ENCODE results near the gene DEPDC4.
A peak's percentile ranks its signal among the peaks of the same experiment; 100 is the strongest.
"Not testable (repeated sequence)": the region's sequence is repeated elsewhere in the genome, so short reads cannot be mapped to it uniquely, and the experiment has no call there.

The DEPDC4 gene

GRCh38 chr12:100266835-100267602, at the start of gene DEPDC4, which contains the start of gene SCYL2:
Gene DEPDC4, minus strand, starts transcription at chr12:100267079. Its CDS starts 3 bp downstream, at chr12:100267076.
Gene SCYL2, plus strand, starts transcription at chr12:100267177. Its CDS starts 15,794 bp downstream, at chr12:100282971.
- peak; percentile 94 to 97 for DNase-seq

DNA sequence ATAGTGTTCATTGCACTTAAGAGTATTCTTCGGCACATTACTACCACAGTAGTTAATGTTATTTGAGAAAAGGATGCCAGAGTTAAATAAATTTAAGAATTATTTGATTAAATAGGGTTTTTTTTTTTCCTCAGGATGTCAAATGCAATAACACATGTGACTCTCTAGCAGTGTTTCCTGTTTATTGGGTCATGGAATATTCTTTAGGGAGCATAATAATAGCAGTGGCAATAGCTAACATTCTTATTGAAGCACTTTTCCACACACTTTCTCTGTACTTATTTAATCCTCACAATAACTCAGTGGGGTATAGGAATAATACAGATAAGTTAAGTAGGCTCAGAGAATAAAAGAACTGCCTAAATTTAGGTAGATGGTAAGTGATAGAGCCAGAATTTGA, 44.4 kb upstream of the DEPDC4 start:
- no peak for DNase-seq

GRCh38 chr12:100308138-100308537, 41.3 kb upstream of the DEPDC4 start:
- DNase-seq, result not testable (repeated sequence)

DNA sequence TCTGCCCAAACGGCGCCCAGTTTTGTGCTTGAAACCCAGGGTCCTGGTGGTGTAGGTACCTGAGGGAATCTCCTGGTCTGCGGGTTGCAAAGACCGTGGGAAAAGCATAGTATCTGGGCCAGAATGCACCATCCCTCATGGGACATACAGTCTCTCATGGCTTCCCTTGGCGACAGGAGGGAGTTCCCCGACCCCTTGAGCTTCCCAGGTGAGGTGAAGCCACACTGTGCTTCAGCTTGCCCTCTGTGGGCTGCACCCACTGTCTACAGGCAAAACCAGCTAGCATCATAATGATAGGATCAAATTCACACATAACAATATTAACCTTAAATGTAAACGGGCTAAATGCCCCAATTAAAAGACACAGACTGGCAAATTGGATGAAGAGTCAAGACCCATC, 37.5 kb upstream of the DEPDC4 start:
- not testable (repeated sequence) for DNase-seq

- no peak for DNase-seq
Measured at GRCh38 chr12:100303831-100304230, 37.0 kb upstream of the DEPDC4 start.

DNA sequence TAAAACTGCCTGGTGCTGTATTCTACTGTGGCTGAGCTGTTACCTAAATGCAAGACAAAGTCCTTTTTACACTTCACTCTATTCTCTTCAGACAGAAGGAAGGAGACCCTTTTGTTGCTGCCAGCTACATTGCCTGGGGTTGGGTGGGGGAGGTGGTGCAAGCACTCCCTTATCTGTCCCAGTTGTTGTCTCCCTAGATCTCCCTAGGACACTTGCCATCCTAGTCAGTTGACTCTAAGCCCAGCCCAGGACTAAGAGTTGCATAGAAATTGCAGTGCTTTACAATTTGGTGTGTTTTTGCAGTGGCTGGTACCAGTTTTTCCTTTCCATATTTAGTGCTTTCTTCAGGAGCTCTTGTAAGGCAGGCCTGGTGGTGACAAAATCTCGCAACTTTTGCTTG, 35.2 kb upstream of the DEPDC4 start:
- no peak for DNase-seq

DNA sequence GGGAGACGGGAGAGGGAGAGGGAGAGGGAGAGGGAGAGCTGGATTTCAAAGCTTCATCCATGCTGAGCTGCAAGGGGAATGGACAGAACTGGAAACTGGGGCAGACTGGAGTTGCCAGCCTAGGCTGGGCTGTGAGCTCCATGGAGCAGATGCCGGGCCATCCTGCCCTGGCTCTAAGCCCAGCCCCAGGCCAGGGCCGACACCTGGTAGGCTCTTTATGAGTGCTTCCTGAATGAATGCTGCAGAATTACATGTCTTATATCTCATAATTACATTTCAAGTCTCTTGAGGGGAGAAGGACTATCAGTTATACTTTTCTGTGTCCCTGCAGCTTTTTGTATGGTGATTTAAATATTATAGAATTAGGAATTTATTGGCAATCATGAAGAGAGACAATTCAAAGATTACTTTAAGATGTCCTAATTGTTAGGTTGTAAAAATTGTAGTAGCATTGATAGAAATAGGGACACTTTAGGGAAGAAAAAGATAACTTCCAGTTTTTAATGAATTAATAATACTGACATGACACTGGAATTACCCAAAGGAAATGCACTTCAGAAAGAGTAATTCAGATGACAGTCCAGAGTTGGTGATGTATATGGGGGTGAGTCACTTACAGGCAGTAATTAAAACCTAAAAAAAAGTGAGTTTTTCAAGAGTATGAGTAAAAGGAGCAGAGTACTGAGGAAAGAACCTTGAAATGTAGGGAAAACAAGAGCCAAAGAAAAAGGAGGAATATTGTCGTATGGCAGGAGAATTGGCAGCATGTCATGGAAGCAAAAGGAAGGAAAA, 29.1 kb upstream of the DEPDC4 start:
- DNase-seq, result peak in 1 of 2 experiments; percentile 75

DNA sequence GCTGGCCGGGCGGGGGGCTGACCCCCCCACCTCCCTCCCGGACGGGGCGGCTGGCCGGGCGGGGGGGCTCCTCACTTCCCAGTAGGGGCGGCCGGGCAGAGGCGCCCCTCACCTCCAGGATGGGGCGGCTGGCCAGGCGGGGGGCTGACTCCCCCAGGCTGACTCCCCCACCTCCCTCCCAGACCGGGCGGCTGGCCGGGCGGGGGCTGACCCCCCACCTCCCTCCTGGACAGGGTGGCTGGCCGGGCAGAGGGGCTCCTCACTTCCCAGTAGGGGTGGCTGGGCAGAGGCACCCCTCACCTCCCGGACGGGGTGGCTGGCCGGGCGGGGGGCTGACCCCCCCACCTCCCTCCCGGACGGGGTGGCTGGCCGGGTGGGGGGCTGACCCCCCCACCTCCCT, 27.5 kb upstream of the DEPDC4 start:
- DNase-seq, result not testable (repeated sequence)

DNA sequence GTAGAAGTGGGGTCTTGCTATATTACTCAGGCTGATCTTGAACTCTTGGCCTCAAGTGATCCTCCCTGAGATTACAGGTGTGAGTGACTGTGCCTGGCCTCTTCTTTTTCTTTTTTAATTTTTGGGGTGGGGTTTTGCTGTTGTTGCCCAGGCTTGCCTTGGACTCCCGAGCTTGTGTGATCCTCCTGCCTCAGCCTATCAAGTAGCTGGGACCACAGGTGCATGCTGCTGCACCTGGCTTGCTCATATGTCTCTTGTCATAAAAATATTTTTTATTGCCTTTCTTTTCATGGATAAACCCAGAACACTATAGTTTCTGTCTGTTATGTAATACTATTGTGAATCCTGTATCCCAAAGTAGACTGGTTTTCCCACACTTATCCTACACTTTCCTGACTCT, 26.1 kb upstream of the DEPDC4 start:
- no peak for DNase-seq

DNA sequence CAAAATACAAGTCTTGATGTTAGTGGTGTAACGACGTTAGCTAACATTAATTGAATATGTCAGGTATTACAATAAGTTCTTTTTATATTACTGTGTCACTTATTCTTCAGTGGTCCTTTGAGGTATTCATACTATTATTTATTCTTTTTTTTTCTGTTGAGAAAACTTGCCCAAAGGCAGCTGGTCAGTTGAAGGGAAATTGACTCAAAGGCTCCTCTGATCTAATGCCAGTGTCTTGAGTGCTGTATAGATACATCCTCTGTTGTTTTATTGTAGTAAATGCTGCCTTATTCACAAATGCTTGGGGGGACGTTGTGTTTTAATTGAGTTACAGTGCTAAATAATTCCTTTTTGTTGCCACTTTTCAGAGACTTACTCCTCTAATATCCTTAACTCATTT, 23.1 kb upstream of the DEPDC4 start:
- DNase-seq, result no peak

DNA sequence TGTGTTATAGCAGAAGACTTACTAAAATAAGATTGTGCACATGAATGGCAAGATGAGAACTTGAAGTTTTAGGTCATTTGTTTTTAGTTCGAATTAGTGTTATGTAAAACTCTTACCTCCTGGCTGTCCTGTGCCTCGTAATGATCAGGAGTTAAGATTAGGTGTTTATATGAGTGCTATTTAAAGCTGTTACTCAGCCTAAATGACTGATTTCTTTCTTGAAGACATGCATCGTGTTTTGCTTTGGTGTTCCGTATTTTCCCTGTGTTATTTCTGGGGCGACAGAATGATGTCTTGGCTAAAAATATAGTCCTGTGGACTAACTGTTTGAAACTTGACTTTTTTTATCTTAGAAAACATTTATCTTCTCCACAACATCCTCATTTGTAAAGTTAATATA, 22.2 kb upstream of the DEPDC4 start:
- DNase-seq, result no peak

DNA sequence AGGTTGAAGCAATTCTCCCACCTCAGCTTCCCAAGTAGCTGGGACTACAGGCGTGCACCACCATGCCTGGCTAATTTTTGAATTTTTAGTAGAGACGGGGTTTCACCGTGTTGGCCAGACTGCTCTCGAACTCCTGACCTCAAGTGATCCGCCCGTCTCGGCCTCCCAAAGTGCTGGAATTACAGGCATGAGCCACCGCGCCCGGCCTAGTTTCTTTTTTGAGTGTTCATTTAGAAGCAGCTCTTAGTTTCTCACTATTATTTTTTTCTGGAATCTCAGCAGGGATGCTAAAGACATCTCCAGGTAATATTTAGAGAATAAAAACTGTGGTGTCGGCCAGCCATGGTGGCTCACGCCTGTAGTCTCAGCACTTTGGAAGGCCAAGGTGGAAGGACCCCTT, 17.7 kb upstream of the DEPDC4 start:
- DNase-seq, result not testable (repeated sequence)

GRCh38 chr12:100279607-100280244, 12.8 kb upstream of the DEPDC4 start:
- DNase-seq, result no peak

DNA sequence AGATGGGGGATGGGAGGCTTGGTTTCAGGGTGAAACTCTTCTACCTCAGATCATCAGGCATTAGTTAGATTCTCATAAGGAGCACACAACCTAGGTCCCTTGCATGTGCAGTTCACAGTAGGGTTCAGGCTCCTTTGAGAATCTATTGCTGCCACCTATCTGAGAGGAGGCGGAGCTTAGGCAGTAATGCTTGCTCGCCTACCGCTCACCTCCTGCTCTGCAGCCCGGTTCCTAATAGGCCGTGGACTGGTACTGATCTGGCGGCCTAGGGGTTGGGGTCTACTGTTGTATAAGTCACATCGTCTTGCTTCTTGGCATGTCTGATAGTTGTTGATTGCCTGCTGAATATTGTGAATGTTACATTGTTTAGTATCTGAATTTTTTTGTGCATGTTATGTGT, 12.3 kb upstream of the DEPDC4 start:
- no peak for DNase-seq

GRCh38 chr12:100274291-100274690, 7.4 kb upstream of the DEPDC4 start:
- no peak for DNase-seq

- DNase-seq, result no peak
Measured at GRCh38 chr12:100273782-100274181, 6.9 kb upstream of the DEPDC4 start.

GRCh38 chr12:100268835-100269564, 2.1 kb upstream of the DEPDC4 start:
- DNase-seq, result no peak

- no peak for DNase-seq
Measured at GRCh38 chr12:100267603-100268281, 863 bp upstream of the DEPDC4 start.

GRCh38 chr12:100266585-100266834, 369 bp downstream of the DEPDC4 start:
- DNase-seq, result no peak

GRCh38 chr12:100265732-100266584, 921 bp downstream of the DEPDC4 start:
- no peak for DNase-seq

GRCh38 chr12:100265107-100265506, 1.8 kb downstream of the DEPDC4 start:
- not testable (repeated sequence) for DNase-seq

DNA sequence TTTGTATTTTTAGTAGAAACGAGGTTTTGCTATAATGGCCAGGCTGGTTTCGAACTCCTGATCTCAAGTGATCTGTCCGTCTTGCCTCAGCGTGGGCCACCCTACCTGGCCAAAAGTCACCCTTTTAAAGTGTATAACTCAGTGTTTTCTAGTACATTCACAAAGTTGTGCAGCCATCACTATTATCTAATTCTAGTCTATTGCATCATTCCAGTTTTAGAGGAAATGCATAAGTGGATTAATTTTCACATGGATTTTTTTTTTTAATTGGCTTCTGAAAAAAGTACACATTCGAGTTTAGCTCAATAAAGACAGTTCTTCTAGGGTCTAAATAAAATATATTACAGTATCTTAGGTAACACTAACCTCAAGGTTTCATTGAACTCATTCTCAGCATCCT, 3.7 kb downstream of the DEPDC4 start:
- no peak for DNase-seq

All from NCI-H446 (cell line).